Mesenchymal stem cell (in vitro differentiated cells and primary cell): ENCODE measurements around the gene RPH3AL.

Source experiments
- DNase-seq: peaks from one replicate; pipeline ENCODE4 v3.0.0-alpha.2; 2013
- H2AFZ ChIP-seq: one replicate; pipeline ENCODE4 v1.6.1; 2013; ENCODE audit warnings: low read depth, mild to moderate bottlenecking, control low read depth, inconsistent platforms, low read length, moderate library complexity
- H2AK5ac ChIP-seq: 2 replicates; pipeline ENCODE4 v1.6.1; 2013; ENCODE audit warnings: low read length, moderate library complexity, mild to moderate bottlenecking, inconsistent platforms; ENCODE audit not compliant: severe bottlenecking
- H2BK120ac ChIP-seq: one replicate; pipeline ENCODE4 v1.6.1; 2013; ENCODE audit warnings: low read depth, mild to moderate bottlenecking, inconsistent platforms, low read length, moderate library complexity
- H2BK12ac ChIP-seq, 2 experiments: one replicate each; pipeline ENCODE4 v1.6.1; 2013; ENCODE audit warnings: inconsistent platforms in 2 of 2, low read length in 2 of 2, mild to moderate bottlenecking in 2 of 2, moderate library complexity in 2 of 2, control low read depth in 1 of 2
- H2BK15ac ChIP-seq: one replicate; pipeline ENCODE4 v1.6.1; 2013; ENCODE audit warnings: mild to moderate bottlenecking, low read depth, inconsistent platforms; ENCODE audit not compliant: poor library complexity, severe bottlenecking
- H2BK5ac ChIP-seq: 2 replicates; pipeline ENCODE4 v1.6.1; 2013; ENCODE audit warnings: low read depth, mild to moderate bottlenecking, low read length, control low read depth, inconsistent platforms; ENCODE audit not compliant: poor library complexity, severe bottlenecking
- H3K14ac ChIP-seq, 2 experiments: one replicate each; pipeline ENCODE4 v1.6.1; 2013; ENCODE audit warnings: inconsistent platforms in 2 of 2, low read length in 2 of 2, control low read depth in 1 of 2, mild to moderate bottlenecking in 1 of 2, moderate library complexity in 1 of 2
- H3K18ac ChIP-seq, 2 experiments: one replicate each; pipeline ENCODE4 v1.6.1; 2013; ENCODE audit warnings: inconsistent platforms in 2 of 2, low read length in 2 of 2, control low read depth in 1 of 2, low read depth in 1 of 2, mild to moderate bottlenecking in 1 of 2
- H3K23ac ChIP-seq, 2 experiments: one replicate each; pipeline ENCODE4 v1.6.1; 2013; ENCODE audit warnings: inconsistent platforms in 2 of 2, low read length in 2 of 2, mild to moderate bottlenecking in 2 of 2, moderate library complexity in 2 of 2, control low read depth in 1 of 2
- H3K27ac ChIP-seq: 2 replicates; pipeline ENCODE4 v1.5.1; 2013; ENCODE audit warnings: mild to moderate bottlenecking, moderate library complexity, low read length, control low read depth, inconsistent platforms; ENCODE audit not compliant: poor library complexity, severe bottlenecking
- H3K27me3 ChIP-seq, 2 experiments: 2 replicates each; pipeline versions ENCODE4 v1.6.1 to v1.7.0; 2013; ENCODE audit warnings: low read length in 2 of 2, mild to moderate bottlenecking in 2 of 2, moderate library complexity in 2 of 2, control low read depth in 1 of 2, inconsistent platforms in 1 of 2; ENCODE audit not compliant: control insufficient read depth in 1 of 2, insufficient read depth in 1 of 2
- H3K36me3 ChIP-seq, 2 experiments: 2 replicates each; pipeline versions ENCODE4 v1.6.1 to v1.7.0; 2013; ENCODE audit warnings: low read length in 2 of 2, control low read depth in 1 of 2, inconsistent platforms in 1 of 2, low read depth in 1 of 2, mild to moderate bottlenecking in 1 of 2; ENCODE audit not compliant: insufficient read depth in 2 of 2, control insufficient read depth in 1 of 2
- H3K4ac ChIP-seq, 2 experiments: one replicate each; pipeline ENCODE4 v1.6.1; 2013; ENCODE audit warnings: inconsistent platforms in 2 of 2, low read length in 2 of 2, mild to moderate bottlenecking in 2 of 2, moderate library complexity in 2 of 2, control low read depth in 1 of 2, low read depth in 1 of 2
- H3K4me1 ChIP-seq: 2 replicates; pipeline ENCODE4 v1.6.1; 2013; ENCODE audit warnings: low read depth, low read length, control low read depth; ENCODE audit not compliant: control insufficient read depth, insufficient read depth
- H3K4me2 ChIP-seq: 2 replicates; pipeline ENCODE4 v1.6.1; 2013; ENCODE audit warnings: low read length, mild to moderate bottlenecking, inconsistent platforms; ENCODE audit not compliant: poor library complexity, severe bottlenecking
- H3K4me3 ChIP-seq, 2 experiments: 2 replicates each; pipeline versions ENCODE4 v1.5.1 to v1.7.0; 2013; ENCODE audit warnings: low read length in 2 of 2, mild to moderate bottlenecking in 2 of 2, control low read depth in 1 of 2, low read depth in 1 of 2; ENCODE audit not compliant: insufficient read depth in 1 of 2
- H3K79me1 ChIP-seq: replicated peaks from 2 replicates; pipeline ENCODE4 v1.6.1; 2013; ENCODE audit warnings: mild to moderate bottlenecking, control low read depth, low read length, inconsistent platforms; ENCODE audit not compliant: poor library complexity, severe bottlenecking
- H3K9ac ChIP-seq: 2 replicates; pipeline ENCODE4 v1.7.0; 2013; ENCODE audit warnings: mild to moderate bottlenecking, low read length, moderate library complexity
- H3K9me3 ChIP-seq: 2 replicates; pipeline ENCODE4 v1.7.0; 2013; ENCODE audit warnings: mild to moderate bottlenecking, low read length; ENCODE audit not compliant: control insufficient read depth
- H4K8ac ChIP-seq: one replicate; pipeline ENCODE4 v1.6.1; 2013; ENCODE audit warnings: inconsistent platforms, mild to moderate bottlenecking, low read length, moderate library complexity
- H4K91ac ChIP-seq: one replicate; pipeline ENCODE4 v1.6.1; 2013; ENCODE audit warnings: mild to moderate bottlenecking, low read length, inconsistent platforms
- WGBS: methylation state at CpG from one replicate; pipeline ENCODE4 v1.1.7; 2013; ENCODE audit warnings: mixed read lengths; 5-methylcytosine and 5-hydroxymethylcytosine counted together

Gene RPH3AL

DNA sequence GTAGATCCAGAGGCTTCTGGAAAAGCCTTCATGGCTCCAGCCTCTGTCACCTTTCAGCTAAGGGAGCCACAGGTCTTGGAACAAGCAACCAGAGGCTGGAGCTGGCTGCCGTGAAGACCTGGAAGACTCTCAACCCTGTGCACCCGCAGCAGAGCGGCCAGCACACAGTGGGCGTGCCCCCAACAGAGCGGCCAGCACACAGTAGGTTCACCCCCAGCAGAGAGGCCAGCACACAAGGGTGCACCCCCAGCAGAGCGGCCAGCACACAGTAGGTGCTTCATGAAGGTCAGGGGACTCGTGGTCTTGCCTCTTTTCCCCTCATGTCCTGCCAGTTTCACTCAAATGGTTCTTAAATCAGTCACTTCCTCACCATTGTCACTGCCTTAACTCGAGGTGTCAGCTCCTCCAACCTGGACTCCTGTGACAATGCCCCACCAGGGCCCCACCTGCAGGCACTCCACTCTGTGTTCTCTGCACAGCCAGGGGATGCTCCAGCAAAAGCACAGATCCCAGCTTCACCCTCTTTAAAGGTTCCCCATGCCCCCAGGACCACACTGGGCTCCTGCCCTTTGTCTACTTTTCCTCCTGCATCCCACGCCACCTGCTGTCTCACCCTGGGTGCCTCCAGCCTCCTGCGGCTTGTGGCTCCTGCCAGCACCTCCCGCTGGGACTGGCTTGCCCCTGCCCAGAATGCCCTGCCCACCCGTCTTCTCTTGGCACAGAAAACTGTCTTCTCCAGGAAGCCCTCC is 128.7 kb downstream of the RPH3AL start:
- Histone ChIP-seq H3K36me3 (no peaks in the 10 kb centered on the region), H3K9ac (no peak overlapping the region), H3K4me1 (peaks cover 4% of the 10 kb centered on the region), H3K4ac (no peak overlapping the region), H2BK12ac (no peak overlapping the region), H3K27me3 (peaks cover 0 to 17% of the 10 kb centered on the region in 2 experiments), H2AFZ (no peak overlapping the region), H3K27ac (no peak overlapping the region), H3K79me1 (peaks cover 4% of the 10 kb centered on the region), H3K4me2 (no peak overlapping the region), H2BK15ac (no peak overlapping the region), H2BK120ac (no peak overlapping the region), H3K4me3 (no peak overlapping the region), H2AK5ac (no peak overlapping the region), H4K91ac (no peak overlapping the region), H2BK5ac (no peak overlapping the region), H3K18ac (no peak overlapping the region), H3K14ac (no peak overlapping the region), H4K8ac (no peak overlapping the region), H3K23ac (no peak overlapping the region), H3K9me3 (no peaks in the 10 kb centered on the region)
- 88% methylated on average over 12 of the region's 12 CpGs for WGBS
- no peak for DNase-seq

GRCh38 chr17:222172-222571 is 130.4 kb downstream of the RPH3AL start:
- Histone ChIP-seq H3K23ac (no peak overlapping the region), H3K27me3 (peaks cover 0 to 7% of the 10 kb centered on the region in 2 experiments), H2BK5ac (no peak overlapping the region), H3K9me3 (no peaks in the 10 kb centered on the region), H2AK5ac (no peak overlapping the region), H3K4me1 (peaks cover 2% of the 10 kb centered on the region), H3K27ac (no peak overlapping the region), H4K91ac (no peak overlapping the region), H2BK12ac (no peak overlapping the region), H3K9ac (no peak overlapping the region), H3K36me3 (no peaks in the 10 kb centered on the region), H4K8ac (no peak overlapping the region), H3K4me2 (no peak overlapping the region), H3K4ac (no peak overlapping the region), H3K79me1 (peaks cover 4% of the 10 kb centered on the region), H2AFZ (no peak overlapping the region), H2BK120ac (no peak overlapping the region), H3K4me3 (no peak overlapping the region), H2BK15ac (no peak overlapping the region), H3K14ac (no peak overlapping the region), H3K18ac (no peak overlapping the region)
- no peak for DNase-seq
- WGBS = 96% methylated on average over 8 of the region's 8 CpGs

DNA sequence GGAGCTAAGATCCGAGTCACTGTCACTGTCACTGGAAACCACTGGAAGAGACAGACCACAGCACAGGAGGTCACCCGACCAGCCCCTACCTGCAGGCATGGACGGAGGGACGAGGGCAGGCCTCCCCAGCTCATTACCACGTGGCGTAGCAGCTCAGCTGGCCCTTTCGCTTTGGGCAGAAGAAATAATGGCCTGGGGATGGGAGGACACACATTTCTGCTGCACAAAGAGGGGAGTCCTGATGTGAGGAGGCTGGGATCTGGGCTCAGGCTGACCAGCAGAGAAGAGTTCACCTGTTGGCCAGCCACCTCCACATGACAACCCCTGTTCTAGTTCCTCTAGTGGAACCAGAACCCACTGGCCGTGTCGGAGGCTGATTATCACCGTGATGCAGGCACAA is 132.9 kb downstream of the RPH3AL start:
- Histone ChIP-seq H3K4me2 (no peak overlapping the region), H3K14ac (no peak overlapping the region), H4K8ac (no peak overlapping the region), H4K91ac (no peak overlapping the region), H3K9me3 (no peaks in the 10 kb centered on the region), H2AK5ac (no peak overlapping the region), H3K36me3 (no peaks in the 10 kb centered on the region), H3K23ac (no peak overlapping the region), H2AFZ (no peak overlapping the region), H3K27ac (no peak overlapping the region), H3K79me1 (peaks cover 4% of the 10 kb centered on the region), H3K4me3 (no peak overlapping the region), H3K27me3 (no peaks in the 10 kb centered on the region), H2BK15ac (no peak overlapping the region), H3K4ac (no peak overlapping the region), H2BK5ac (no peak overlapping the region), H3K18ac (no peak overlapping the region), H2BK120ac (no peak overlapping the region), H2BK12ac (no peak overlapping the region), H3K4me1 (peaks cover 11% of the 10 kb centered on the region), H3K9ac (no peak overlapping the region)
- 92% methylated on average over 10 of the region's 10 CpGs for WGBS
- DNase-seq = no peak

GRCh38 chr17:218432-219110 is 134.0 kb downstream of the RPH3AL start:
- no peak overlapping the region for H2BK120ac ChIP-seq
- no peak overlapping the region for H4K91ac ChIP-seq
- peaks cover 4% of the 10 kb centered on the region for H3K79me1 ChIP-seq
- no peak overlapping the region for H3K9ac ChIP-seq
- H3K4ac ChIP-seq = no peak overlapping the region
- H3K14ac ChIP-seq = no peak overlapping the region
- H3K18ac ChIP-seq = no peak overlapping the region
- peaks cover 11% of the 10 kb centered on the region for H3K4me1 ChIP-seq
- no peak overlapping the region for H4K8ac ChIP-seq
- H3K4me2 ChIP-seq = no peak overlapping the region
- no peaks in the 10 kb centered on the region for H3K9me3 ChIP-seq
- no peak overlapping the region for H3K4me3 ChIP-seq
- no peak overlapping the region for H2BK5ac ChIP-seq
- H3K23ac ChIP-seq = no peak overlapping the region
- H3K36me3 ChIP-seq = peaks cover 0 to 5% of the 10 kb centered on the region in 2 experiments
- no peaks in the 10 kb centered on the region for H3K27me3 ChIP-seq
- no peak for DNase-seq
- H2AFZ ChIP-seq = no peak overlapping the region
- H2BK15ac ChIP-seq = no peak overlapping the region
- H2BK12ac ChIP-seq = no peak overlapping the region
- no peak overlapping the region for H3K27ac ChIP-seq
- no peak overlapping the region for H2AK5ac ChIP-seq
- WGBS = 86% methylated on average over 8 of the region's 8 CpGs
